Measurements from ENCODE around the gene WDPCP. TPM values are rescaled to one million over a fixed set of nuclear protein-coding genes. Genes with fewer than 3 reads are reported as not detected.
A peak's percentile ranks its signal among the peaks of the same experiment; 100 is the strongest.

The WDPCP gene
- total RNA-seq, 3 donors from 2014 or later, result 5.3 to 15.4 (median 7.5) TPM

- Histone ChIP-seq H3K4me3 (no peak overlapping the region), H3K9me3 (no peaks in the 10 kb centered on the region), H3K4me1 (ENCODE audit: low read depth) (no peaks in the 10 kb centered on the region), H3K36me3 (ENCODE audit: low read depth) (no peaks in the 10 kb centered on the region)
- intact Hi-C loops (cut with DNase I, micrococcal nuclease), result no loop called here
- no peak for TF ChIP-seq CTCF (IDR thresholded peaks at IDR 0.05)
- no peak for DNase-seq
- ATAC-seq, result no peak
Measured at GRCh38 chr2:63434024-63435001, 154.0 kb downstream of the WDPCP start.

GRCh38 chr2:63432373-63432772, 155.9 kb downstream of the WDPCP start:
- intact Hi-C loops (cut with DNase I, micrococcal nuclease), result no loop called here
- ATAC-seq (no peak), DNase-seq (no peak)
- Histone ChIP-seq H3K9me3 (no peaks in the 10 kb centered on the region), H3K4me3 (no peak overlapping the region), H3K4me1 (ENCODE audit: low read depth) (no peaks in the 10 kb centered on the region), H3K36me3 (ENCODE audit: low read depth) (no peaks in the 10 kb centered on the region)
- no peak for TF ChIP-seq CTCF (IDR thresholded peaks at IDR 0.05)

- TF ChIP-seq CTCF (IDR thresholded peaks at IDR 0.05), result no peak
- DNase-seq, result no peak
- intact Hi-C loops (cut with DNase I, micrococcal nuclease), result no loop called here
Measured at GRCh38 chr2:63425606-63426005, 162.7 kb downstream of the WDPCP start.

GRCh38 chr2:63425079-63425416, 163.2 kb downstream of the WDPCP start:
- no peaks in the 10 kb centered on the region for H3K9me3 ChIP-seq
- DNase-seq (no peak), ATAC-seq (no peak)
- H3K36me3 ChIP-seq (ENCODE audit: low read depth), result no peaks in the 10 kb centered on the region
- H3K4me1 ChIP-seq (ENCODE audit: low read depth), result no peaks in the 10 kb centered on the region
- TF ChIP-seq CTCF (IDR thresholded peaks at IDR 0.05), result no peak
- no peak overlapping the region for H3K4me3 ChIP-seq
- intact Hi-C loops (cut with DNase I, micrococcal nuclease), result no loop called here

More at GRCh38 chr2:63425606-63426005, 162.7 kb downstream of the WDPCP start:
- no peaks in the 10 kb centered on the region for H3K9me3 ChIP-seq
- H3K4me3 ChIP-seq, result no peak overlapping the region
- no peaks in the 10 kb centered on the region for H3K36me3 ChIP-seq (ENCODE audit: low read depth)
- no peaks in the 10 kb centered on the region for H3K4me1 ChIP-seq (ENCODE audit: low read depth)
- ATAC-seq, result no peak

GRCh38 chr2:63424329-63425078, 163.8 kb downstream of the WDPCP start:
- intact Hi-C loops (cut with DNase I, micrococcal nuclease), result no loop called here

More at GRCh38 chr2:63424329-63425078, 163.8 kb downstream of the WDPCP start:
- peak; percentile 54 for ATAC-seq
- H3K36me3 ChIP-seq (ENCODE audit: low read depth), result no peaks in the 10 kb centered on the region
- peak in 1 of 3 donors; percentile 22 for DNase-seq
- H3K4me1 ChIP-seq (ENCODE audit: low read depth), result no peaks in the 10 kb centered on the region
- no peaks in the 10 kb centered on the region for H3K9me3 ChIP-seq
- peak; percentile 19 for TF ChIP-seq CTCF (IDR thresholded peaks at IDR 0.05)
- no peak overlapping the region for H3K4me3 ChIP-seq

Measured in mucosa of descending colon (tissue), 3 donors.